Spleen (tissue), 11 donors: ENCODE data around the gene NFYC. TPM values are rescaled to one million over a fixed set of nuclear protein-coding genes. Genes with fewer than 3 reads are reported as not detected.

Source experiments
- DNase-seq: peaks from one replicate; pipeline ENCODE4 v3.0.0-alpha.2; 2020
- H3K27ac ChIP-seq, 8 donors: fragments of 200-600 bp; sonication (generic) in 7 of 8; 1 replicate in 4 of 8; 2 replicates in 4 of 8; pipeline versions ENCODE4 v1.5.0 to v1.8.0; 2016 to 2021; ENCODE audit warnings: inconsistent platforms in 4 of 8, mild to moderate bottlenecking in 4 of 8, moderate library complexity in 1 of 8
- H3K27me3 ChIP-seq, 7 donors: fragments of 200-600 bp; sonication (generic) in 6 of 7; replicated peaks in 1 of 7; 1 replicate in 4 of 7; 2 replicates in 3 of 7; pipeline versions ENCODE4 v1.5.0 to v1.8.0; 2016 to 2021; ENCODE audit warnings: inconsistent platforms in 3 of 7, mild to moderate bottlenecking in 1 of 7
- H3K36me3 ChIP-seq, 6 donors: fragments of 200-600 bp; sonication (generic) in 5 of 6; 1 replicate in 4 of 6; 2 replicates in 2 of 6; pipeline versions ENCODE4 v1.5.0 to v1.8.0; 2016 to 2021; ENCODE audit warnings: inconsistent platforms in 2 of 6
- H3K4me1 ChIP-seq, 6 donors: fragments of 200-600 bp; sonication (generic) in 5 of 6; 1 replicate in 3 of 6; 2 replicates in 3 of 6; pipeline versions ENCODE4 v1.5.0 to v1.8.0; 2016 to 2021; ENCODE audit warnings: inconsistent platforms in 3 of 6
- H3K4me3 ChIP-seq, 8 donors: fragments of 200-600 bp; sonication (generic) in 7 of 8; 1 replicate in 4 of 8; 2 replicates in 4 of 8; pipeline versions ENCODE4 v1.5.0 to v1.8.0; 2016 to 2021; ENCODE audit warnings: inconsistent platforms in 4 of 8, mild to moderate bottlenecking in 4 of 8, moderate library complexity in 2 of 8
- H3K9me3 ChIP-seq, 8 donors: fragments of 200-600 bp; sonication (generic) in 7 of 8; 1 replicate in 4 of 8; 2 replicates in 4 of 8; pipeline versions ENCODE4 v1.5.0 to v1.8.0; 2016 to 2021; ENCODE audit warnings: inconsistent platforms in 4 of 8
- POLR2A ChIP-seq, 3 donors: fragments of 450-650 bp; IDR thresholded peaks; one replicate each; pipeline ENCODE4 v1.5.1; 2017; ENCODE audit warnings: antibody characterized with exemption in 3 of 3, mild to moderate bottlenecking in 1 of 3
- POLR2AphosphoS5 ChIP-seq, 3 donors: sonication (generic); formaldehyde crosslinking; IDR thresholded peaks; one replicate each; pipeline ENCODE4 v1.5.1; 2017; ENCODE audit warnings: antibody characterized with exemption in 3 of 3
- WGBS, 5 donors: extraction: QIAGEN DNeasy Blood & Tissue Kit in 3 of 5; methylation state at CpG; one replicate each; pipeline versions ENCODE4 v1.1.5 to v1.1.7; 2013 to 2018; 5-methylcytosine and 5-hydroxymethylcytosine counted together
- intact Hi-C: fragments of 100-400 bp; cut with DNase I; formaldehyde crosslinking; loops from one replicate; pipeline ENCODE4 v1.15.0; 2023; ENCODE audit warnings: low total_unique reads
- polyA plus RNA-seq, 3 donors: library from polyadenylated mRNA; stranded (reverse); fragments of 200-250 nt; gene quantifications; one replicate each; pipeline ENCODE4 v1.2.1, GENCODE V29; 2013
- total RNA-seq, 7 donors: library from RNA; depleted of rRNA in 3 of 7; stranded (reverse); fragments of >200 nt in 3 of 7; fragmentation: NEBNext Ultra II Directional in 4 of 7; extraction: Animal tissue kit (Norgen Biotek cat#: 25700) in 4 of 7; gene quantifications; one replicate each; pipeline versions ENCODE4 v1.1.0 to v1.2.1, GENCODE V29; 2016 to 2021
- TF ChIP-seq, protein P1 (sequence below), 11 experiments: fragments of 200-600 bp in 7 of 11; fragments of 450-650 bp in 4 of 11; sonication (generic) in 4 of 11; IDR thresholded peaks in 8 of 11; conservative IDR thresholded peaks in 3 of 11; 1 replicate in 7 of 11; 2 replicates in 4 of 11; pipeline versions ENCODE4 v1.4.0 to v1.8.0; 2016 to 2021; ENCODE audit warnings: antibody characterized with exemption in 11 of 11, inconsistent platforms in 4 of 11, mild to moderate bottlenecking in 1 of 11
- donor health status: healthy with polysubstance abuse.
- donor health status: DM: no; HTN: no; CAD: no; lungs with moderate emphysema.
- donor health status: DM: no; HTN: no; CAD: no.
- donor health status: Bipolar disorder and iron deficiency.
- donor health status: healthy.
- donor health status: DM: no; HTN: no; CAD: no.
- donor health status: DM: yes; HTN: yes; CAD: no.

The NFYC gene
- total and polyA plus RNA-seq, 10 donors, result 34.6 to 99.0 (median 67.7) TPM

DNA sequence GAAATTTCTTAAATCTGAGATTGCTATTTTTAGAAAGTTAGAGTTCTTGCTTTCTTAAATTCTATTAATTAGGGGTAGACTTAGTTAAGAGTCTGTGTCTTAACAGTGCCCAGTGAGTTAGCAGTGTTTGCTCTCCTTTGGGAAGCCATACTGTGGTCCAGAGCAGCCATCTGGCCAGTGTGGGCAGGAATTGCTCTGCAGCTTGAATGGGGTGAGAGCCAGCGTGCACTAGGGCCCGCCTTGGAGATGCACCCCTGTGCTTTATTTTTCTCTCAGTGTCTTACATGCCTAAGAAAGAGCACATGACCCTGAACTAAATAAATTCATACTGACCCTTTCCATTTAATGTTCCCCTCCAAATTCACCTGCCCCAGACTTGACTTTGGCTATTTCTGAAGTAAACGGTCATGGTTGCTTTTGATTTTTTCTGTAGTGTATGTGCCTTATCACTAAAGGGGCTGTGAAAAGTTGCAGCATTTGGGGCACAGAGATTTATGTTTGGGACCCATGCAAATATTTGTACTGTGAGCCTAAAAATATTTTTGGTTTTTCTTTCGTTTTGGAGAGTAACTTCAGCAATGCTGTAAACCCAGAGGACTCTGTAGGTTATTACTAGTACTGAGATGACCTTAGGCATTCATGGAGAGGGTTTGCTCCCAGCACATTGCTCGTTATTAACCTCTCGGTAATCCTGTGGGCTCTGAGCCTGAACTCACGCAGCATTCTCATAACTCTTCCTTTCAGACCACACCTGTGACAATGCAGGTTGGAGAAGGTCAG, 70.8 kb downstream of the NFYC start:
- TF ChIP-seq, protein P1, sequence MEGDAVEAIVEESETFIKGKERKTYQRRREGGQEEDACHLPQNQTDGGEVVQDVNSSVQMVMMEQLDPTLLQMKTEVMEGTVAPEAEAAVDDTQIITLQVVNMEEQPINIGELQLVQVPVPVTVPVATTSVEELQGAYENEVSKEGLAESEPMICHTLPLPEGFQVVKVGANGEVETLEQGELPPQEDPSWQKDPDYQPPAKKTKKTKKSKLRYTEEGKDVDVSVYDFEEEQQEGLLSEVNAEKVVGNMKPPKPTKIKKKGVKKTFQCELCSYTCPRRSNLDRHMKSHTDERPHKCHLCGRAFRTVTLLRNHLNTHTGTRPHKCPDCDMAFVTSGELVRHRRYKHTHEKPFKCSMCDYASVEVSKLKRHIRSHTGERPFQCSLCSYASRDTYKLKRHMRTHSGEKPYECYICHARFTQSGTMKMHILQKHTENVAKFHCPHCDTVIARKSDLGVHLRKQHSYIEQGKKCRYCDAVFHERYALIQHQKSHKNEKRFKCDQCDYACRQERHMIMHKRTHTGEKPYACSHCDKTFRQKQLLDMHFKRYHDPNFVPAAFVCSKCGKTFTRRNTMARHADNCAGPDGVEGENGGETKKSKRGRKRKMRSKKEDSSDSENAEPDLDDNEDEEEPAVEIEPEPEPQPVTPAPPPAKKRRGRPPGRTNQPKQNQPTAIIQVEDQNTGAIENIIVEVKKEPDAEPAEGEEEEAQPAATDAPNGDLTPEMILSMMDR (IDR thresholded peaks at IDR 0.05 in 8 of 11, conservative IDR thresholded peaks at IDR 0.05 in 3 of 11), result no peak
- TF ChIP-seq POLR2AphosphoS5 (IDR thresholded peaks at IDR 0.05) (no peak), POLR2A (IDR thresholded peaks at IDR 0.05) (no peak)
- Histone ChIP-seq H3K4me3 (no peak overlapping the region), H3K27me3 (no peaks in the 10 kb centered on the region), H3K27ac (peak overlapping the region in 3 of 8 donors; percentile 15 to 28 (median 23)), H3K9me3 (no peaks in the 10 kb centered on the region), H3K36me3 (peaks cover 0 to 100% (median 83%) of the 10 kb centered on the region in 6 donors), H3K4me1 (peaks cover 0 to 41% (median 11%) of the 10 kb centered on the region in 6 donors)
- DNase-seq, result no peak
- 74 to 90% (median 89%) methylated on average over 7 of the region's 7 CpGs for WGBS, 5 donors
- intact Hi-C loops, result no loop called here

DNA sequence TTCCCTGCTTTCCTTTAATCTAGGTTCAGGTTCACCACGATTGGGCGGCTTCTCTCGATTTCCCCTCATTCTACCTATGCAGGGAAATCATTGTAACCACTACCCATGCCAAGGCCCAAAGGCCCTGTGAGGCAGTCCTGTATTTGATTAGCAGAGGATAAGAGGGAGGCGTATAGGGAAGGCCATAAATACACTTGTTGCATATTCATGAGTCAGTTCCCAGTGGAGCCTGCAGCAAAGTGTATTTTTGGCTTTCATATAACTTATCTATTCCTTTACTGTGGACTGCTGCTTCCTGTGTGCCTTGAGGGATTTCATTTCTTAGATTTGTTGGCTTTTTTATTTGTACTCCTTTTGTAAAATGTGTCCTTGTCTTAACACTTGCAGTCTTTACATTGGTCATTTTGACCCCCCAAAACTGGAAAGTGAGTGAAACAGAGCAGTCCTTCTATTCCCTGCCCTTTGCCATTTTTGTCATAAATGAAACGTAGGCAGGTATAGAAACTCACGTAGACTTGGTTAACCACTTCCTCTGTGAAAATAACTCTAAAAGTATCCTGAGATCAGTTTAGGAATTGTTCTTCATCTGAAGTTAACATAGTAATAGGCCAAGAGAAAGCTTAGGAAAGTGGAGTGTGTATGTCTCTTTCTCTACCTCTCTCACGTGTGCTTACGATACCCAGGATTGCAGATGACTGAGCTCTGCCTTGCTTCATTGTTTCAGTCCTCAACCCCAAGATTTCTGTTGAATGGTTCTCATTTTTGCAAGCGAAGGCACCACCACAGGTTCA, 72.4 kb downstream of the NFYC start:
- H3K27ac ChIP-seq, result peak overlapping the region in 4 of 8 donors; percentile 8 to 61 (median 18)
- WGBS, 5 donors, result 61 to 72% (median 67%) methylated on average over 9 of the region's 9 CpGs
- H3K27me3 ChIP-seq, result no peaks in the 10 kb centered on the region
- peaks cover 0 to 46% (median 11%) of the 10 kb centered on the region in 6 donors for H3K4me1 ChIP-seq
- no peaks in the 10 kb centered on the region for H3K9me3 ChIP-seq
- intact Hi-C loops, result no loop called here
- peaks cover 0 to 100% (median 82%) of the 10 kb centered on the region in 6 donors for H3K36me3 ChIP-seq
- DNase-seq, result no peak
- H3K4me3 ChIP-seq, result no peak overlapping the region
- TF ChIP-seq POLR2A (IDR thresholded peaks at IDR 0.05) (no peak), POLR2AphosphoS5 (IDR thresholded peaks at IDR 0.05) (no peak)
- TF ChIP-seq, protein P1 (IDR thresholded peaks at IDR 0.05 in 8 of 11, conservative IDR thresholded peaks at IDR 0.05 in 3 of 11), result no peak

DNA sequence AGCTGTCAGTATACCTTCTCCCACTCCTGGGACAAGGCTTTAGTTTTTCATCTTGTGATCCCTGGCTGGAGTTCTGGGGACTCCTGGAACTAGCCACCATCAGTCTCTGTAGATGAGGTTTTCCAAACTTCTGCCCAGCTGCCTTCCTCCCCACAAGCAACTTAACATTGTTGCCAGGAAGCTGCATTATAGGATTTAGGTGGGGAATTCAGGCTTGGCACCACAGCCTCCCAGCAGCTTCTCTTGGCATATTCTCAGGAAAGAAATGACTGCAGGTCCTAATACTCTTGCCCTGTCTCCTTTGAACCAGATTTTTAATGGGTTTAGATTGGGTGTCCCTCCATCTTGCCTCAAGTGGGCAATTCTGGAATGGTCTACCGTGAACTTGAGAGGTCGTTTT, 73.5 kb downstream of the NFYC start:
- Histone ChIP-seq H3K27me3 (no peaks in the 10 kb centered on the region), H3K4me1 (peaks cover 0 to 46% (median 11%) of the 10 kb centered on the region in 6 donors), H3K9me3 (no peaks in the 10 kb centered on the region), H3K36me3 (peaks cover 0 to 100% (median 81%) of the 10 kb centered on the region in 6 donors), H3K4me3 (no peak overlapping the region), H3K27ac (no peak overlapping the region)
- intact Hi-C loops, result no loop called here
- DNase-seq, result no peak
- no peak for TF ChIP-seq POLR2A (IDR thresholded peaks at IDR 0.05)
- TF ChIP-seq POLR2AphosphoS5 (IDR thresholded peaks at IDR 0.05), result no peak
- TF ChIP-seq, protein P1 (IDR thresholded peaks at IDR 0.05 in 8 of 11, conservative IDR thresholded peaks at IDR 0.05 in 3 of 11), result no peak
- WGBS, 5 donors, result 62 to 95% (median 84%) methylated on average over 2 of the region's 2 CpGs

DNA sequence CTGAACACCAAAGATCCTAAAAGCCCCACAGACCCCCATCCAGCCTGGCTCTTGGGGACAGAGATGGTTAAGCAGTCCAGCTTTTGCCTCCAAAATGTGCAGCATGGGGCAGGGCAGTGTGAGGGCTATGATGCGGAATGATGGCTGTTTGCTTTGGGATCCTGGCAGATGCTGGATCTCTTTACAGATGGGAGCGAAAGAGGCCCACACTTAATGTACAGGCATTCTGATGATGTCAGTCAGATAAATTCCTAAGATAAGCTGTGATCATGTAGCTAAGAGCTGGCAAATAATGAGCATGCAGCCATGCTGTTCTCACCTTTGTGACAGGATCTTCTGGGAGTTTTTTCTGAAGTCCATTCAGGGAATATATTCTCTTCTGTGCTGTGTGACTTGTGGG, 74.5 kb downstream of the NFYC start:
- Histone ChIP-seq H3K27me3 (no peaks in the 10 kb centered on the region), H3K36me3 (peaks cover 0 to 100% (median 84%) of the 10 kb centered on the region in 6 donors), H3K27ac (no peak overlapping the region), H3K9me3 (no peaks in the 10 kb centered on the region), H3K4me3 (no peak overlapping the region), H3K4me1 (peaks cover 0 to 40% (median 9%) of the 10 kb centered on the region in 6 donors)
- DNase-seq, result no peak
- TF ChIP-seq POLR2AphosphoS5 (IDR thresholded peaks at IDR 0.05), result no peak
- TF ChIP-seq POLR2A (IDR thresholded peaks at IDR 0.05), result no peak
- TF ChIP-seq, protein P1 (IDR thresholded peaks at IDR 0.05 in 8 of 11, conservative IDR thresholded peaks at IDR 0.05 in 3 of 11), result no peak
- WGBS, 5 donors, result 96 to 100% (median 99%) methylated on average over 2 of the region's 2 CpGs
- intact Hi-C loops, result no loop called here
